NCI-H226 (cell line): Measurements from ENCODE around the gene LSM7.
A peak's percentile ranks its signal among the peaks of the same experiment; 100 is the strongest.

Source experiments
- DNase-seq: peaks from one replicate; pipeline ENCODE4 v3.0.0-alpha.2; 2015

LSM7 gene

DNA sequence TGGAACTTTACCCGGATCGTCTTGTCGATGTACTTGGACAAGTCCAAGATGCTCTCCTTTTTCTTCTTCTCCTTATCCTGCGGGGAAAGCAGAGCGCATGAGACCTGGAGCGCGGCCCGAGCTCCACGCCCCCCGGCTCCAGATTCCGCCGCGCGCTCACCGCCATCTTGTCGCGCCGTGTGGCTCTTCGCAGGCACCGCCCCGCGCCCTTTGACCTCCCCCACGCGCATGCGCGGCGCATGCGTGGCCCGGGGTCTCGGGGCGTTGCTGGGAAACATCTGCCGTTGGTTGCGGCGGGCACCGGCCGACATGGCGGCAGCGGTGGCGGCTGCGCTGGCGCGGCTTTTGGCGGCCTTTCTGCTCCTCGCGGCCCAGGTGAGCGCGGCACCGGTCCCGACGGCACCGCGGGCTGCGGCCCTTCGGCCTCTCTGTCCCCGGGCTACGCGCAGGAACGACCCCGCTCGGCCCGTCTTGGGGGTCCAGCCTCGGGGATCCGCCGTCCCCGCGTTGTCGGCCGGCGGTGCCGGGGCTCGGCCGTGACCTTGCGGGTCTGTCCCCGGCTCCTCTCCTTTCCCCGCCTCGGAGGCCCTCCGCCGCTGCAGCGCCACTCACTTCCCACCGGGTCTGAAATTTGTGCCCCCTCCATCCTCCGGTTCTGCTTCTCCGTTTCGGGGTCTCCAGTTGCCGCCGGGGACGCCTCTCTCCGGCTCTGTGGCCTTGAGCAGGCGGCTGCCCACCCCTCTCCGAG, at the start of gene LSM7, which contains the start of gene SPPL2B:
TSS of gene LSM7 (minus strand) at position 186 of the 748 bp plus-strand sequence. CDS start at position 166, 20 bp downstream.
TSS of gene SPPL2B (plus strand) at position 284 of the 748 bp plus-strand sequence. CDS start at position 310, 26 bp downstream.
- peak; percentile 81 for DNase-seq

DNA sequence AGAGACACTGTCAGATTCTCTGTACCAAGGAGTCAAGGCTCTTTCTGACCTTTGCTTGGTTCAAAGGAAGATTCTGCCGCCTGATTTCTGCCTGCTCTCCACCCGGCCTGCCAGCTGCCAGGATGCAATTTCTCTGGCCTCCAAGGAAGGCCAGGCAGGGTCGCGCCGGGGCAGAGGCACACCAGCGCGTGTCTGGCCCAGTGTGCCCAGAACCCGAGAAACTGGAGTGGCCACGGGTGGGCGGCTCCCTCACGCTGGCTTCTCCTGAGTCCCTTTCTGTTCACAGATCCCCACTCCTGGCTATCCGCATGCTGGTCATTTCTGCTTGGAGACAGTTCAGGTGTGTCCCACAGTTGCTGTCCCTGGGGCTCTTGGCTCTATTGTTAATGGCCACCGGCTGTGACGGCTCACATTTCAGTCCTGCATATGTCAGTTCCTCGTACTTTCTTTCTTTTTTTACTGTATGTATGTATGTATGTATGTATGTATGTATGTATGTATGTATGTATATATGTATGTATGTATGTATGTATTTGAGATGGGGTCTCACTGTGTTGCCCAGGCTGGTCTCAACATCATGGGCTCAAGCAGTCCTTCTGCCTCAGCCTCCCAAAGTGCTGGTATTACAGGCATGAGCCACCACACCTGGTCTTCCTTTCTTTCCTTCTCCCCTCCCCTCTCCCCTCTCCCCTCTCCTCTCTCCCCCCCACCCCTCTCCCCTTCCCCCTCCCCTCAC, 48.6 kb upstream of the LSM7 start:
- no peak for DNase-seq

DNA sequence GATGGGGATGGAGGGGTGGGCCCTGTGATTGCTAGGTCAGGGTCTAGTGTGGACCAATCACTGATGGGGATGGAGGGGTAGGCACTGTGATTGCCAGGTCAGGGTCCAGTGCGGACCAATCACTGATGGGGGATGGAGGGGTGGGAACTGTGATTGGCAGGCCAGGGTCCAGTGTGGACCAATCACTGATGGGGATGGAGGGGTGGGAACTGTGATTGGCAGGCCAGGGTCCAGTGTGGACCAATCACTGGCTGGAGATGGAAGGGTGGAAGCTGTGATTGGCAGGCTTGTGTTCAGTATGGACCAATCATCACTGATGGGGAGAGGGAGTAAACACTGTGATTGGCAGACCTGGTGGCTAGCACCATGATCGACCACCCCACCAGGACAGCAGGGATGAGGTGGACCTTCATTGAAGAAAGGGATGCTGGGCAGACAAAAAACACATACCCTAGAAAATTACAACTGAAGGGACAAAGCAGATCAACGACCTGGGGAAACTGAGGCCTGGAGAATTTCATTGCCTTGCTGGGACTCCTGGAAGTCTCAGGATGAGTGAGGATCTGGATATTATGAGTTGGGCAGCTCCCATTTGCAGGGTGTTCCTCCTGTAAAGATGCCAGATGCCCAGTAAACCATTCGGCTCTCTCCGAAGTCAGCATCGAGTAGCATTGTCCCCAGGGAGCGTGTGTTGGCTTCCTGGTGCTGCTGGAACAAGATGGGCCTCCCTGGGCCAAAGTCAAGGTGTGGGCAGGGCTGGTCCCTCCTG, 47.2 kb upstream of the LSM7 start:
- no peak for DNase-seq

DNA sequence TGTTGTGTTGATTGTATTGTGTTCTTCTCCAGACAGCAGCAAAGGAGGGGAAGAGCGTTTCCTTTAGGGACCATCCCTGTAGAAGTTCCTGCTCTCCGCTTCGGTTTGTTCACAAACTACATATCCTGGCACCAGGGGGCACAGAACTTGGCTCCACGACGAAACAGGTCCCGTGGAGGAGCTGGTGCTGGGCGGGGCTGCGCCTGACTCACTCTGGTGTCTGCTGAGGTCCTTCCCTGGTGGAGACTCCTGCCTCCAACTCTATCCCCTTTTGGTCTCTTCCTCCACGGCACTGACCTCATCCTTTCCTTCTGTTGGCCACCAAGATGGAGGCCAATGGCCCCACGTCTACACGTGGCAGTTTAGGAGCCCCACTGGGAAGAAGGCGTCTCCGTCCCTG, 46.4 kb upstream of the LSM7 start:
- no peak for DNase-seq

DNA sequence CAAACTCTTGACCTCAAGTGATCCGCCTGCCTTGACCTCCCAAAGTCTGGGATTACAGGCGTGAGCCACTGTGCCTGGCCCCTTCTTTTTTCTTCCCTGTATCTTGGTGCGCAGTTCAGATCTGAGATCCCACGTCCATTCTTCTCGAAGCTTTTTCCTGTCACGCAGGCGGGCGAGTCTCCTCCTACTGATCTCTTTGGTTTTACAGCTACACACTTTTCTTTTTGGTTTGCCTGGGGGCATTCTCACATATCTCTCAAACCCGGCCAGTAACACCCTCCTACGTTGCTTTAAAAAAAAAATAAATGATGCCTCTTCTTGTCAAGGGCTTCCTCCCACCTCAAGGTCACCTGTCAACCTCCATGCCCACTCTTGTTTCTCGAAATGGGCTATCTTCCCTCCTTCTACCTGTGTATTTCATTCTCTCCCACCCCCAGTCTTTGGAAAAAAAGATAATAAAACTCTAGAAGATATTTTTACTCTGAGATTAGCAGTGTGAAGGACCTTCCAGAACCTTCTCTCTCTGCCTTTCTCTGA, 43.8 kb upstream of the LSM7 start:
- DNase-seq, result no peak

DNA sequence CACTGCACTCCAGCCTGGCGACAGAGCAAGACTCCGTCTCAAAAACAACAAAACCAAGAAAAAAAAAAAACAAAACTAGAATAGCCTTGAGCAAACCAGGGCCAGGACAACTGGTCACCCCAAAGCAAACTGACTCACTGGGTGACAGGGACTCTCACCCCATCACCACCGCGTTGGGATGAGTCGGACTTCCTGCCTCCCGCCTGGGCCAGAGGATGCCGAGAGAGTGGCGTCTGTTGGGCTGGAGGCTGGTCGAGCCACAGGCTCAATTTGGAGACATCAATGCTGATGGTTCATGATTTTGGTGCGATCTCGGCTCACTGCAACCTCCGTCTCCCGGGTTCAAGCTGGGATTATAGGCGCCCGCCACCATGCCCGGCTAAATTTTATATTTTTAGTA, 43.3 kb upstream of the LSM7 start:
- DNase-seq, result no peak

DNA sequence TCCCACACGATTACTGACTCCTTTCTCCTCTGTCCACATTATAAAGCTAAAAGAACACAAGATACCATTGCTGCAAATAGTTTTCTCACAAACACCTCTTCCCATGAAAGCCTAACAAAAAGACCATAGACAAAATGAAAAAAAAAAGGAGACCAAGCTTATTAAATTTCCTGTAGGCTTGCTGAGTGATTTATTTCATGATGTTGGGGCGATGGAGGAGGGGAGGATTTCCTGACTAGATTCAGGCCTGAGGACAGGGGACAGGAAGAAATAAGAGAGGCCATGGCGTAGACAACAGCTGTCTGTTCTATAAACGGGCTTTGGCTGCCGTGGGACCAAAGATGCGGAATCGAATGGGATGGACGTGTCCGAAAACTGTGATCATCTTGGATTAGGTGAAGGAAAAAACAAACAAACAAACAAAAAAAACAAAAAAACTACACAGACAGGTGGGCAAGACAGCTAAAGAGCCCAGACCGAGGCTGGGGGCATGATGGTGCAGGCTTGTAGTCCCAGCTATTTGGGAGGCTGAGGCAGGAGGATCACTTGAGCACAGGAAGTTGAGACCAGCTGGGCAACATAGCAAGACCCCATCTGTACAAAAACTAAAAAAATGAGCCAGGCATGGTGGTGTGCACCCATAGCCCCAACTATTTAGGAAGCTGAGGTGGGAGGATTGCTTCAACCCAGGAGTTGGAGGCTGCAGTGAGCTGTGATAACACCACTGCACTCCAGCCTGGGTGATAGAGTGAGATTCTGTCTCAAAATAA, 37.0 kb upstream of the LSM7 start:
- DNase-seq, result no peak

DNA sequence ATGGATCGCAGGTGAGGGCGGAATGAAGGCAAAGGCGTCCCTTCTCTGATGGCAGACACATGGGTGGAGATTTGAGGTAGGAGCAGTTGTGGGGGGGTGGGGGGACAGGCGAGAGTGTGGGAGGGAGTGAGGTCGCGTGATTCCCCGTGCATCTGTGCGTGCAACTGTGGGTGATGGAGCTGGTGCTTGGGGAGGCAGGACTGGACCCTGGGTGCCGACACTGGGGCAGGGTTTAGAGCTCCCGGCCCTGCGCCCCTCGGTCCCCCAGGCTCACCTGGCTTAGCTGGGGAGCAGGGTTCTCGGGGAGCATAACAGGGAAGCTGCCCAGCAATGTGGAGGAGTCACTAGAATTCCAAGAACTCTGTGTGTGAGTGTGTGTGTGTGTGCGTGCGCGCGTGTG, 35.0 kb upstream of the LSM7 start:
- peak; percentile 17 for DNase-seq

DNA sequence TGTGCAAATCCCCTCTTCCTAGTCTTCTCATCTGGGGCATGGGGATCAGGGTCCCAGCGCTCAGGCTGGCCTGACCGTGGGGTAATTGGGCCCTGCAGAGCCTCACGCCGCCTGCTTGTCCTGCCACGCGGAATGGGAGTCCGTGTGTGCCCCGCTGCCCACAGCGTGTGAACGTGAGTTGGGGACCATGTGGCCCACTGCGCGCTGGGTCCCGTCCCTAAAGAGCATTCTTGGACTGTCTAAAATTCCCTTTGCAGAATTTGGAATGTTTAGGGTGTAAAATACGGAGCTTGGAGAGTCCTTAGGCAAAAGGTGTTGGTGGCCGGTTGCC, 34.5 kb upstream of the LSM7 start:
- no peak for DNase-seq

DNA sequence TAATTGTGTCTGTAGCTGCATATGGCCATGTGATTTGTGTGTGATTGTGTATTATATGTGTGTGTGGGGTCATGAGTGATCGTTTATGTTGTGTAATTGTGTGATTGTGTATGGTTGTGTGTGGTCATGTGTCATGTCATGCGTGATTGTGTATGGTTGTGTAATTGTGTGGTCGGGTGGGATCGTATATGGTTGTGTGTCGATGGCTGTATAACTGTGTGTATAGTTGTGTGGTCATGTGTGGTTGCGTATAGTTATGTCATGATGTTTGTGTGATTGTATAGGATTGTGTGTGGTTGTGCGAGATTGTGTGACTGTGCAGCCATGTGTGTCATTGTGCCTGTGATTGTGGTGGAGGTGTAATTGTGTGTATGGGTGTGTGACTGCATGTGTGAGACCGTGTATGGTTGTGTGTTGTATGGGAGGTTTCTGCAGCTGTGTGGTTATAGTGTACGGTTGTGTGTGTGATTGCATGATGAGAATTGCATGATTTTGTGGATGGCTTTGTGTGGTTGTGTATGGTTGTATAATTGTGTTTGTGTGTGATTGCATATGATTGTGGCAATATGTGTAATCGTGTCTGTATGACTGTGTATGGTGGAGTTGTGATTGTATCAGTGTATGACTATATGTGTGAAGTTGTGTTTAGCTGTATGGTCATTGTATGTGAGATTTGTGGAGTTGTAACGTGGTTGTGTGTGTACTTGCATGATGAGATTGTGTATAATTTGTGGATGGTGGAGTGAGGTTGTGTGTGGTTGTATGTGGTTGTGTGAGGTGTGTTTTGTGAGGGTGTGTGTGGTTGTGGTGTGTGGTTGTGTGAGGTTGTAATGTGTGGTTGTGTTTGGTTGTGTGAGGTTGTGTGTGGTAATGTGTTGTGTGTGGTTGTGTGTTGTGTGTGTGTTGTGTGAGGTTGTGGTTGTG, 33.9 kb upstream of the LSM7 start:
- DNase-seq, result no peak

DNA sequence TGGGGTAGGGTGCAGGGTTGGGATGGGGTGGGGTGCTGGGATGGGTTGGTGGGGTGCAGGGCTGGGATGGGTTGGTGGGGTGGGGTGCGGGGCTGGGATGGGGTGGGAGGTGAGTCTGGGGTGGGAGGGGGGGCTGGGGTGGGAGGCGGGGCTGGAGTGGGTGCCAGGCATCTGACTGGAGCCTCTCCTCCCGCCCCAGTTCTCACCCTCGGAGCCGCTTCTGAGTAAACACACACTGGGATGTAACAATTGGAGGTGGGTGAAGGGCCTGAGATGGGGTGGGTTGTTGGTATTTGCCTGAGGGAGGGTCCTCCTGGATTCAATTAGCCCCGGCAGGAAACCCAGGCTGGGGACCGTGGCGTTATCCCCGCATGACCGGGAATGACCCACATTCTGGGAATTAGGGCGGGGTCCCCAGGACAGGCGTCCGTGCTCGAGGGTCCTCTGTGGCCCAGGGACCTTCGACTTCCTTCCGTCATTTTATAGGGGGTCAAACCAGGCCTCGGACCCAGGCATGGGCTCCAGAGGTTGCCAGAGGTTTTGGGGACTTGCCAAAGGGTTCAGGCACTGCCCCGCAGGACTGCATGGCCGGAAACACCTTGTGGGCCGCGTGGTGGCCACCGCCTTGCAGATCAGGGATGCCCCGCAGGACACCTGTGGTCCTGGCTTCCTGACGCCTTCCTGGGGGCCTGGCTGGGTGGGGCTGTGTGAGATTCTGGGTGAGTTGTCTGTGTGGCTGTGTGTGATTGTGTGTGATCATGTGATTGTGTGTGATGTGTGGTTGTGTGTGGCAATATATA, 33.1 kb upstream of the LSM7 start:
- no peak for DNase-seq

DNA sequence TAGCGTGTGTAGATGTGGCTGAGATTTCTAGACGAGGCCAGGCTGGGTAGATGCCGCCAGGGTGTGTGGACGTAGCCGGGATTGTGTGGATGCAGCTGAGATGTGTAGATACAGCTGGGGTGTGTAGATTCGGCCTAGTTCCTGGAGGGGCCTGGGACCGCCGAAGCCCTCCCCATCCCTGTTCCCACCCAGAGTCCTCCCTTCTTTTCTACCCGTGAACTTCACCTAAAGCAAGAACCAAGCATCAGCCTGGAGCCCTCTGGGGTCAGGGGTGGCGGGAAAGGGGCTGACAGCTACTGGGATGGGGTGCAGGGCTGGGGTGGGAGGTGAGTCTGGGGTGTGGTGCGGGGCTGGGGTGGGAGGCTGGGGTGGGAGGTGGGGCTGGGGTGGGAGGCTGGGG, 32.4 kb upstream of the LSM7 start:
- DNase-seq, result no peak

DNA sequence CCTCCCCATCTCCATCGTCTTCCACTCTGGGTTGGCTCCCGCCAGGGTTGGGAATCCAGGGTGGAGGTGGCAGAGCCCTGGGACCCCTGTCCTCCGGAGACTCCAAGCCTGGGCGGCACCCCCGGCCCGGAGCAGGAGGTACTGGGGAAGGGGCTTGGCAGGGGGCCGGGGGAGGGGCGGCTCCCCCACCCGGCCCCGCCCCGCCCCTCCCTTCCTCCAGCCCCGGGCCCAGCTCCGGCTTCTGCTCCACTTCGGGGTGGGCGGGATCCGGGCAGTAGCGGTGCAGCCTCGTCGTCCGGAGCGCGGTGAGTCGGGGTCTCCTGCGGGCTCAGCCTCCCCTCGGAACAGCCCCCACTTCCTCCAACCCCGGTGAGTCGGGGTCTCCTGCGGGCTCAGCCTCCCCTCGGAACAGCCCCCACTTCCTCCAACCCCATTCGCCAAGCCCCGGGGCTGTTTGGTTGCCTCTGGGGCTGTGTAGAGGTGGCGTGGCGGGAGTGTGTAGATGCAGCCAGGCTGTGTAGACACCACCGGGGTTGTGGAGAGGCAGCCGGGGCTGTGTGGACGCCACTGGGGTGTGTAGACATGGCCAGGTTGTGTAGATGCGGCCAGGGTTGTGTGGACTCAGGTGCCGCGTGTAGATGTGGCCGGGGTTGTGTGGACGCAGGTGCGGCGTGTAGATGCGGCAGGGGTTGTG, 31.8 kb upstream of the LSM7 start, which contains the start of gene TMPRSS9:
TSS of gene TMPRSS9 (plus strand) at position 274 of the 694 bp plus-strand sequence. CDS start 29,521 bp downstream, outside the sequence.
- DNase-seq, result no peak

DNA sequence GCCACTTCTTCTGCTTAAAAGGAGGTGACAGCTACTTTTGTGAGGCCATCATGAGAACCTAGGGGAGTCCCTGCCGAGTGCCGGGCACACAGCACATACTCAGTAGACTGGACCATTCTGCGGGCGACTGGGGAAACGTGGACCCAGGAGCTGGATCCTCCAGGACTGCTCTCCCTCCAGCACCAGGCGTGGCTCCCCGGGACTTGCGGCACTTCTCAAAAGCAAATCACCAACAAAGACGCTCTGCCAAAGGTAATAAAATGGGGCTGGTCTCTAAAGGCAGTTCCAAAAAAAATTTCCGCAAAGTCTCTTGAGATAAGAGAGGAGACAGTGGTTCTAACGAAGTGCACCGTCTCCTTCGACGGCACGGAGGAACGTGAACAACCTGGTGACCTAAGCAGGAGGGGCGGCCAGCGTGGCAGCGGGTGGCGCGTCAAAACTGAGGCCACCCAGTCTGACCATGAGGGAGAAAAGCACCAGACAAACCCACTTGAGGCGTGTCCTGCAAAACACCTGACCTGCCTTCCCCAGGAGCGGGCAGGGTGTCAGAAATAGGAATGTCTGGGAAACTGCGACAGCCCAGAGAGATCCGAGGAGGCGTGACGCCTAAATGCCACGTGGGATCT, 30.3 kb upstream of the LSM7 start:
- no peak for DNase-seq

DNA sequence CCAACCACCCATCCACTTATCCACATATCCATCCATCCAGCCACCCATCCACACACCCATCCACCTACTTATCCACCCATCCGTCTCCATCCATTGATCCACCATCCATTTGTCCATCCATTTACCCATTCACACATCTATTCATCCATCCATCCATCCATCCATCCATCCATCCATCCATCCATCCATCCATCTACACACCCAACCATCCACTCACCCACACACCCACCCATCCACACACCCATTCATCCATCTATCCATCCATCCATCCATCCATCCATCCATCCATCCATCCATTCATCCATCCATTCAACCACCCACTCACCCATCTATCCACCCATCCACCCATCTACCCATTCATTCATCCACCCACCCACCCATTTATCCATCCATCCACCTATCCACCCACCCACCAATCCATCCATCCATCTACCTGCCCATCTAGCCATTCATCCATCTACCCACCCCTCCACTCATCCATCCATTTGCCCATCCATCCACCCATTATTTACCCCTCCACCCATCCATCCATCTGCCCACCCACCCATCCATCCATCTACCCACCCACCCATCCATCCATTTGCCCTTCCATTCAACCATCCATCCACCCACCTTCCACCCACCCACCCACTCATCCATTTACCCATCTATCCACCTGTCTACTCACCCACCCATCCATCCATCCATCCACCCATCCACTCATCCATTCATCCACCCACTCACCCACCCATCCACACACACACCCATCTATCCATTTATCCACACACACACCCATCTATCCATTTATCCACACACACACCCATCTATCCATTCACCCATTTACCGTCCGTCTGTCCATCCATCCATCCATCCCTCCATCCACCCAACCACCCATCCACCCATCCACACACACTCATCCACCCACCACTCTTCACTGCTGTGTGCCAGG, 29.2 kb upstream of the LSM7 start:
- no peak for DNase-seq

DNA sequence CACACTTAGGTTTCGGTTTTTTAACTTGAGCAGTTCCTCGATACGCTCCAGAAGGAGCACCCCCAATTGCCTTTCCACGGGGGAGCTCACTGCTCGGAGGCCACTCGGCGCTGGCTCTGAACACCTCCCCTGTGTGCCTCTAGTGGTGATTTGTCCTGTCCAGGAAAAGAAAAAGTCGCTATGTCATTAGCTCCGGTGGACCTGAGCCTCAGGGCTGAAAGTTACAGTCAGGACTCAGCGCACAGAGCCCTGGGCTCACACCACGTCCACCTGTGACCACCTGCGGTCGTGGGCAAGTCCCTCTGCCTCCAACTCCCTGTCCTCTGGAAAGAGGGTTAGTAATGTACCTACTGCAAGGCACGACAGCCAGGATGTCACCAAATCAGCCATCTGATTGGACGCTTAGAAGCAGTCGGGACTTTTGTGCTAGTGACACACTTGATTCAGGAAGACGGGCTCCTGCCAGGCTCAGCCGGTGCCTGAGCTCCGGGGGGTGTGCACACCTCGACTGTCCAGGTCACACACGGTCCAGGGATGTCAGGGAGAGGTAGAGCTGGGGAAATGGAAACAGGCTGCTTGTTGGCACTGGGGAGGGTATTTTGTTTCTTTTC, 27.8 kb upstream of the LSM7 start:
- no peak for DNase-seq

DNA sequence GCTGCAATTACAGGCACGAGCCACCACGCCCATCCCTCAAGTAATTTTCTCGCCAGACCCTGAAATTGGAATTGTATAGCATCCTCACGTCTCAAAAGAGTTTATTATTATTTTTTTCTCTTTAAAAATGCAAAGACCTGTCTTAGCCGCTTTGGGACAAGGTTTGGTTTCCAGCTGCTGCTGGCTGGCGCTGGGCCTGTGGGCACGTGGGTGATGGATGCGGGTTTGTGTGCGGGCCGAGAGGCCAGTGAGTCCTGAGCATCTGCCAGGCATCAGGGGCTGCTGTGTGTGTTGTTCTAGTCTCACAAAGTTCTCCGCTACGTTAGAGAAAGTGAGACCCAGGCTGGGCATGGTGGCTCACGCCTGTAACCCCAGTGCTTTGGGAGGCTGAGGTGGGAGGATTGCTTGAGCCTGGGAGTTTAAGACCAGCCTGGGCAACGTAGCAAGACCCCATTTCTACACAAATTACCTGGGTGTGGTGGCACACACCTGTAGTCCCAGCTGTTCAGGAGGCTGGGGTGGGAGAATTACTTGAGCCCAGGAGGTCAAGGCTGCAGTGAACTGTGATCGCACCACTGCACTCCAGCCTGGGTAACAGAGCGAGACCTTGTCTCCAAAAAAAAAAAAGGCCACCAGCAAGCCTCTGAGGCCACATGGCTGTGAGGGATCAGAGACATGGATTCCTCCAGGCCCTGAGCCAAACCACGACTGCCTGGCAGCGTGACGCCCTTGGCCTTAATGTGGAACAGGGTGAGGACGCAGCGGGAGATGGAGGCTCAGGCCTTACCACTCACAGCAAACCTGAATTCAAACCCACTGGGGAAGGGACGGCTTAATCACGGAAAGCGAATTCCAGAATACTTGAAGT, 27.0 kb upstream of the LSM7 start:
- DNase-seq, result no peak
